ENCODE data around the gene FAM171A1.

FAM171A1 gene

DNA sequence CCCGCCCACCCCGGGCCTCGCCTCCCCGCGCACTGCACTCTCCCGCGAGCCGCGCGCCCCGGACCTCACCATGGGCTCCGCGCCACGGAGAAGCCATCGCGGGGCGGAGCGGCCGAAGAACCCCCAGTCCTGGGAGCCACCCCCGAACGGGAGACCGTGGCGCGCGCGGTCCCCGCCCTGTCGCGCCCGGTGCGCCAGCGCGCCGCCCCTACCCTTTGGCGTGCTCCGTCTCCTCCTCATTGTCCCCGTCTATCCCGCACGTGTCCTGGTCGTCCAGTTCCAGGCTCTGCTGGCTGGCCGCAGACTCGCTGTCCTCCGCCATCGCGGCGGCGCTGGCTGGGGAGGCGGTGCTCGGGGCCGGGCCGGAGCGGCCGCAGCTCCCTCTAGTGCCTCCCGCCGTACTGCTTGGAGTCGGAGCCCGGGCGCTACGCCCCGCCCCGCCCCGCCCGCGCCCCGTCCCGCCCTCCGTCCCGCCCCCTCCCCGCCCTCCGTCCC is 202.8 kb downstream of the FAM171A1 start, which contains the start of gene NMT2:
Gene NMT2 (minus strand): TSS at position 403 of the 495 bp plus-strand sequence. CDS start 81 bp downstream, at position 322.
- H3K27ac ChIP-seq (ENCODE audit: insufficient read depth, low read length, poor library complexity, severe bottlenecking) = peak within 1 kb of the TSS; percentile 70
- H3K36me3 ChIP-seq (ENCODE audit: control insufficient read depth, insufficient read depth, low read length) = no peaks in the 10 kb centered on the region
- H3K4me3 ChIP-seq (ENCODE audit: insufficient read depth, low read depth, low read length, poor library complexity, severe bottlenecking) = peak within 1 kb of the TSS; percentile 91
- H3K27me3 ChIP-seq (replicated peaks; ENCODE audit: control insufficient read depth, insufficient read depth, low read length, poor library complexity, severe bottlenecking) = no peaks in the 10 kb centered on the region
- no peaks in the 10 kb centered on the region for H3K9me3 ChIP-seq (ENCODE audit: control insufficient read depth, low read length)
- H3K4me1 ChIP-seq (ENCODE audit: control insufficient read depth, insufficient read depth, low read length, poor library complexity, severe bottlenecking) = peaks cover 34% of the 10 kb centered on the region
- DNase-seq = no peak

DNA sequence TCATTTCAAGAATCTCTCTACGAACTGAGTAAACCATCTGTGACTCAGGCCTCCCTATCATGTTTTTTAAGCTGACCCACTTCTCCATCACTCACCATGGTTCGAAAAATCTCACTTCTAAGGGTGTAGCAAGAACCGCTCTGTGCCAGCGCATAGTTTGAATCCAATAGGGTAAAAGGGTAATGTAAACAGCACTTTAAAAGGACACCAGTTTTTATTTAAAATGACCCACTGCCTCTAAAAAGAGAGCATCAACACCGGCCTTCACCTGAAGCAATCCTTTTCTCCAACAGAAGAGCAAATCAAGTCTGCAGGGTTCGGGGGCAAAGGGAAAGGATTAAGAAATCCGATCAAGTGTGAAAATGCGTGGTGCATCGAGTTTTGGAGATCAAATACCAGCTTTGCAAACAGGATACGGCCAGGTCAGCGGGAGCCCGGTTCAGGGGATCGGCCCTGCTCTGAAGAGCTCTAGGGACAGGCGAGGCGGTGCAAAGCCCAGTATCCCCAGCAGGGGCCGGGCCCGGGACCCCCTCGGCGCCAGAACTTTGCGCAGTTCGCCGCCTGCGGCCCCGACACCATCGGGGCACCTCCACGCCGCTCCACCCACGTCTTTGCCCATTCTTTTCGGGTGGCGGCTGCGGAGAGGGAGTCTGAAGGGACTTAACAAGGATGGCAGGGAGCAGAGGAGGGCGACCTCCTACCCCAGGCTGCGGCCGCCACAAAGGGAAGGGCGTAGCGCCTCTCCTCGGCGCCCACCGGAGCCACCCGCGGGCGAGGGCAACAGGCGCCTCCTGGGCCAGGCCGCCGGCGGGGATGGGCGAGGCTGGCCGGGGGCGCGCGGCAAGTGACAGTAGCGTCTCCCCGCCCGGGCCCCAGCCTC is 203.4 kb downstream of the FAM171A1 start:
- Histone ChIP-seq H3K36me3 (ENCODE audit: control insufficient read depth, insufficient read depth, low read length) (no peaks in the 10 kb centered on the region), H3K4me1 (ENCODE audit: control insufficient read depth, insufficient read depth, low read length, poor library complexity, severe bottlenecking) (peaks cover 34% of the 10 kb centered on the region), H3K27ac (ENCODE audit: insufficient read depth, low read length, poor library complexity, severe bottlenecking) (peak overlapping the region; percentile 70), H3K4me3 (ENCODE audit: insufficient read depth, low read depth, low read length, poor library complexity, severe bottlenecking) (peak overlapping the region; percentile 91), H3K27me3 (replicated peaks; ENCODE audit: control insufficient read depth, insufficient read depth, low read length, poor library complexity, severe bottlenecking) (no peaks in the 10 kb centered on the region), H3K9me3 (ENCODE audit: control insufficient read depth, low read length) (no peaks in the 10 kb centered on the region)
- peak; percentile 15 to 29 (median 18) for DNase-seq

DNA sequence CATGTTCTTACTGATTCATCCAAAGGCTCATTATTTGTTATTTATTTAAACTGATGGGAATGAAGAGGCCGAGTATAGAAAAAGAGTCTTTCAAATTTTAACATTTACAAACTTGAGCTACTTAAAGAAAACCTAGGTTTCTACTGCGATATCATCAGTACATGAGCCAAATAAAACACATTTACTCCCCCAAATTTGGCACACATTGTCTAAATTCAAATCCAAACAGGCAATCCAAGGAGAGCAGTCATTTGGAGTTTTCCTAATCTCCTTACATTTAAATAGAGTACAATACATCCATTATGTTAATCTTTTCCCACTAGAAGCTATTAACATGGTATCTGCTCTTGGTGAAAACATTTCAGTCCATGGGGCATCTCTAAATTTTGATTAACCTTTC is 204.8 kb downstream of the FAM171A1 start:
- Histone ChIP-seq H3K27ac (ENCODE audit: insufficient read depth, low read length, poor library complexity, severe bottlenecking) (no peak overlapping the region), H3K4me3 (ENCODE audit: insufficient read depth, low read depth, low read length, poor library complexity, severe bottlenecking) (peak overlapping the region; percentile 91), H3K27me3 (replicated peaks; ENCODE audit: control insufficient read depth, insufficient read depth, low read length, poor library complexity, severe bottlenecking) (no peaks in the 10 kb centered on the region), H3K9me3 (ENCODE audit: control insufficient read depth, low read length) (no peaks in the 10 kb centered on the region), H3K4me1 (ENCODE audit: control insufficient read depth, insufficient read depth, low read length, poor library complexity, severe bottlenecking) (peaks cover 29% of the 10 kb centered on the region), H3K36me3 (ENCODE audit: control insufficient read depth, insufficient read depth, low read length) (no peaks in the 10 kb centered on the region)
- DNase-seq = no peak

DNA sequence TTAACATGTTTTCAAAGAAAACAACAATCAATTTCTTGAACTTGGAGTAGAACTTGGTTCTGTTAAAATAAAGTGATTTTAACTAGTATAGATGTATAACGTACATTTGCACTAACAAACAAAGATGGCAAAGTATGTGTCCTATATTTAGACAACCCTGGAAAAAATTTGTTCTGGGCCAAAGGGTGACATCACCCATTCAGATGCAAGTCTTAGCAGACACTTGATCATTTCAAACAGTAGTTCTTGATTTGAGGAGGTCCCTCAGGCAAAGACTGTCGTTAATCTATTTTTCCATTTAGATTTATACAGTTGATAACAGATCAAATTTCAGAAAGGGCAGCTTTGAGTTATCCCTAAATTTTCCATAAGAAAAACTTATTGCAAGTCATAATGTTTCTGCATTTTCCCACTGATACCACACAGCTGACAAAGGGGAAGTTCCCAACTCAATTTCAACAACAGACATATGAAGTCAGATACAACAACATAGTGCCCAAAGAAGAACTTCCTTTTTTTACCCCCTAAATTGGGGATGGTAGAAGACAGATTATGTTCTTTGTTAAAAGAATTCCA is 207.7 kb downstream of the FAM171A1 start:
- Histone ChIP-seq H3K36me3 (ENCODE audit: control insufficient read depth, insufficient read depth, low read length) (no peaks in the 10 kb centered on the region), H3K9me3 (ENCODE audit: control insufficient read depth, low read length) (no peaks in the 10 kb centered on the region), H3K27me3 (replicated peaks; ENCODE audit: control insufficient read depth, insufficient read depth, low read length, poor library complexity, severe bottlenecking) (no peaks in the 10 kb centered on the region), H3K27ac (ENCODE audit: insufficient read depth, low read length, poor library complexity, severe bottlenecking) (no peak overlapping the region), H3K4me1 (ENCODE audit: control insufficient read depth, insufficient read depth, low read length, poor library complexity, severe bottlenecking) (peaks cover 5% of the 10 kb centered on the region), H3K4me3 (ENCODE audit: insufficient read depth, low read depth, low read length, poor library complexity, severe bottlenecking) (no peak overlapping the region)
- no peak for DNase-seq
